ENCODE data around the gene TSPAN4.

Gene TSPAN4

DNA sequence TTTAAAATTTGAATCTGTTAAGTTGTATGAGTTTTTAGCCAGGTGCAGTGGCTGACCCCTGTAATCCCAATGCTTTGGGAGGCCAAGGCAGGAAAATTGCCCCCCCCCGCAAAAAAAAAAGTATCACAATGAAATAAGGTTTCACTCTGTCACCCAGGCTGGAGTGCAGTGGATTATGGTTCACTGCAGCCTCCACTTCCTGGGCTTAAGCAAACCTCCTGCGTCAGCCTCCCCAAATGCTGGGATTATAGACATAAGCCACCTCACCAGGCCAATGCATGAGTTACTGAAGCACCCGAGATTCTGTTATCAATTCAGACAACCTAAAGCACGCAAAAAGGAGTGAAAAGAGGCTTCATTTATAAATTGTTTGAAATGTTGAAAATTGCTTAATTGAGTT lies 70.4 kb downstream of the TSPAN4 start:
- no peak for FAIRE-seq

GRCh38 chr11:914204-914603 lies 71.6 kb downstream of the TSPAN4 start:
- FAIRE-seq = no peak

DNA sequence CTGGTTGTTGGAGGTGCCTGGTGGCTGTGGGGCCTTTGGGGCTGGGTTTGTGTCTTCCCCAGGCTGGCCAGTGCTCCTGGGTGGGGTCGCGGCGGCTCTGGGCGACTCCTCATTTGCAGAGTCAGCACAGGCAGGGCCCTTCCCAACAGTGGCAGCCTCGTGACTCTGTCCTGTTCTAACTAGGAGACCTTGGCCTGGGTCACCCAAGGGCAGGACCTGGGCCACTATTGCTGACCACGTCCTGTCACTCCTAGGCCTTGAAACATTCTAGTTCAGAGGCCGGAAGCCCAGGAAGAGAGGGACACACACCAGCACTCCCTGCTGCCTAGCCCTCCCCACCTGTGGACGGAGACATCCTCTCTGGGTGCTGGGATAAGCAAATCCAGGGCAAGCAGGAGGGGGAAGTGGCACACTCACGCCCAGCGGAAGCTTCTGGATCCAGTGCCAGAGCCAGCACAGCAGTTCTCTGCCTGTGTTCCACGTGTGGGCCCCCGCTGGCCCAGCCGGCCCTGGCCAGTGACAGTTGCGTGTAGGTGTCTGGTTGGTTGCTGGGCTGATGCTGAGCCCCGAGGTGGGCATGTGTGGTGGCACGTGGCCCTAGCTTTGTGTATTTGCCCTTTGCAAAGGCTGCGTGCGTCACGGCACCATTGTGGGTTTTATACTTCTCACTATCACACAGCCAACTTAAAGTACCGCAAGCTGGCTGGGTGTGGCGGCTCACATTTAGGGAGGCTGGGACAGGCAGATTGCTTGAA lies 72.3 kb downstream of the TSPAN4 start:
- FAIRE-seq = no peak
